ENCODE results near the gene GPC5.

GRCh38 chr13:91643394-91643793, 245.0 kb downstream of the GPC5 start:
- no peak for TF ChIP-seq CTCF (IDR thresholded peaks at IDR 0.05)
- no peak for TF ChIP-seq POLR2A (IDR thresholded peaks at IDR 0.05)
- TF ChIP-seq EP300 (IDR thresholded peaks at IDR 0.05), result no peak

All from ovary (tissue), 3 donors.